MM.1S (cell line): ENCODE measurements around the gene RMND5A.

Source experiments
- DNase-seq: peaks from one replicate; pipeline ENCODE4 v3.0.0-alpha.2; 2015
- H2AFZ ChIP-seq: fragments of 300-600 bp; sonication (generic); 2 replicates; pipeline ENCODE4 v1.6.0; 2016; ENCODE audit warnings: antibody characterized with exemption, low read length
- H3F3A ChIP-seq: fragments of 300-600 bp; sonication (generic); 2 replicates; pipeline ENCODE4 v1.6.1; 2016; ENCODE audit warnings: mild to moderate bottlenecking, antibody characterized with exemption, low read length, moderate library complexity, mixed read lengths; ENCODE audit not compliant: insufficient read depth
- H3K27ac ChIP-seq: fragments of 300-600 bp; sonication (generic); 2 replicates; pipeline ENCODE4 v1.5.1; 2016; ENCODE audit warnings: mild to moderate bottlenecking, low read length
- H3K27me3 ChIP-seq: fragments of 300-600 bp; sonication (generic); replicated peaks from 2 replicates; pipeline ENCODE4 v1.6.0; 2016; ENCODE audit warnings: low read length; ENCODE audit not compliant: insufficient read depth
- H3K36me3 ChIP-seq: fragments of 300-600 bp; sonication (generic); replicated peaks from 2 replicates; pipeline ENCODE4 v1.6.1; 2016; ENCODE audit warnings: mild to moderate bottlenecking, low read length, mixed read lengths; ENCODE audit not compliant: insufficient read depth
- H3K4me1 ChIP-seq: fragments of 300-600 bp; sonication (generic); 2 replicates; pipeline ENCODE4 v1.6.1; 2016; ENCODE audit warnings: low read length, mixed read lengths
- H3K4me2 ChIP-seq: fragments of 300-600 bp; sonication (generic); 2 replicates; pipeline ENCODE4 v1.6.0; 2016; ENCODE audit warnings: low read depth, low read length
- H3K4me3 ChIP-seq: fragments of 300-600 bp; sonication (generic); 2 replicates; pipeline ENCODE4 v1.5.1; 2016; ENCODE audit warnings: low read length, mixed read lengths
- H3K79me2 ChIP-seq: fragments of 300-600 bp; sonication (generic); 2 replicates; pipeline ENCODE4 v1.6.1; 2016; ENCODE audit warnings: mixed run types, low read length, mixed read lengths
- H3K9ac ChIP-seq: fragments of 300-600 bp; sonication (generic); 2 replicates; pipeline ENCODE4 v1.6.1; 2016; ENCODE audit warnings: low read length, mixed read lengths
- H3K9me2 ChIP-seq: fragments of 300-600 bp; sonication (generic); replicated peaks from 2 replicates; pipeline ENCODE4 v1.6.1; 2016; ENCODE audit warnings: mild to moderate bottlenecking, low read length, mixed read lengths; ENCODE audit not compliant: insufficient read depth
- H3K9me3 ChIP-seq: fragments of 300-600 bp; sonication (generic); replicated peaks from 2 replicates; pipeline ENCODE4 v1.6.1; 2016; ENCODE audit warnings: mild to moderate bottlenecking, low read length, mixed read lengths; ENCODE audit not compliant: insufficient read depth
- H4K20me1 ChIP-seq: fragments of 300-600 bp; sonication (generic); 2 replicates; pipeline ENCODE4 v1.6.1; 2016; ENCODE audit warnings: mild to moderate bottlenecking, low read length, moderate library complexity, mixed read lengths; ENCODE audit not compliant: insufficient read depth
- EZH2 ChIP-seq: fragments of 300-600 bp; sonication (generic); optimal IDR thresholded peaks from 2 replicates; pipeline ENCODE3; 2017; ENCODE audit warnings: low read depth, mild to moderate bottlenecking, antibody characterized with exemption, low read length, mixed read lengths
- EZH2phosphoT487 ChIP-seq: fragments of 300-600 bp; sonication (generic); IDR thresholded peaks from 2 replicates; pipeline ENCODE4 v1.6.1; 2018; ENCODE audit warnings: antibody characterized with exemption, low read length
- TF ChIP-seq, protein P1 (sequence below): fragments of 300-600 bp; sonication (generic); IDR thresholded peaks from 2 replicates; pipeline ENCODE4 v1.5.1; 2016; ENCODE audit warnings: antibody characterized with exemption, low read length, mixed read lengths

The RMND5A gene

DNA sequence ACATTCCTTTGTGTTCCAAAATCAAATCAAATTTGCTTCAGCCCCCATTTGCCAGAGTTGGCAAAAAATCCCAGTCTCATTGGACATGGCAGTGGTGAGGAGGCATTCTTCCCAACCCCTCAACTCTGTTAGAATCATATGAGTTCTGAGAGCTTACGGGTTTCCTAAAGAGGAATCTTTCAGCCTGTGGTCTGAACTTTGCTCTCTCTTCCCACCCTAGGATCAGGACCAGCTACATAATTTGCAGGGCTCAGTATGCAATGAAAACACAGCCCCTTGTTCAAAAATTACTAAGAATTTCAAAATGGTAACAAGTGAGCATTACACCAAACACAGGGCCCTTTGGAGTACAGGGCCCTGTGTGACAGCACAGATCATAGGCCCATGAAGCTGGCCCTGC, 47.1 kb upstream of the RMND5A start:
- DNase-seq = no peak
- Histone ChIP-seq H3K36me3 (no peaks in the 10 kb centered on the region), H3K9ac (no peak overlapping the region), H3K9me3 (no peaks in the 10 kb centered on the region), H3K9me2 (no peaks in the 10 kb centered on the region), H3K4me1 (no peaks in the 10 kb centered on the region), H3K27me3 (no peaks in the 10 kb centered on the region), H3K27ac (no peak overlapping the region), H4K20me1 (no peaks in the 10 kb centered on the region), H3K4me3 (no peak overlapping the region), H3K4me2 (no peak overlapping the region), H2AFZ (no peak overlapping the region), H3K79me2 (no peaks in the 10 kb centered on the region), H3F3A (no peaks in the 10 kb centered on the region)
- TF ChIP-seq, protein P1, sequence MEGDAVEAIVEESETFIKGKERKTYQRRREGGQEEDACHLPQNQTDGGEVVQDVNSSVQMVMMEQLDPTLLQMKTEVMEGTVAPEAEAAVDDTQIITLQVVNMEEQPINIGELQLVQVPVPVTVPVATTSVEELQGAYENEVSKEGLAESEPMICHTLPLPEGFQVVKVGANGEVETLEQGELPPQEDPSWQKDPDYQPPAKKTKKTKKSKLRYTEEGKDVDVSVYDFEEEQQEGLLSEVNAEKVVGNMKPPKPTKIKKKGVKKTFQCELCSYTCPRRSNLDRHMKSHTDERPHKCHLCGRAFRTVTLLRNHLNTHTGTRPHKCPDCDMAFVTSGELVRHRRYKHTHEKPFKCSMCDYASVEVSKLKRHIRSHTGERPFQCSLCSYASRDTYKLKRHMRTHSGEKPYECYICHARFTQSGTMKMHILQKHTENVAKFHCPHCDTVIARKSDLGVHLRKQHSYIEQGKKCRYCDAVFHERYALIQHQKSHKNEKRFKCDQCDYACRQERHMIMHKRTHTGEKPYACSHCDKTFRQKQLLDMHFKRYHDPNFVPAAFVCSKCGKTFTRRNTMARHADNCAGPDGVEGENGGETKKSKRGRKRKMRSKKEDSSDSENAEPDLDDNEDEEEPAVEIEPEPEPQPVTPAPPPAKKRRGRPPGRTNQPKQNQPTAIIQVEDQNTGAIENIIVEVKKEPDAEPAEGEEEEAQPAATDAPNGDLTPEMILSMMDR = no peak
- TF ChIP-seq EZH2 (no peak), EZH2phosphoT487 (no peak)

DNA sequence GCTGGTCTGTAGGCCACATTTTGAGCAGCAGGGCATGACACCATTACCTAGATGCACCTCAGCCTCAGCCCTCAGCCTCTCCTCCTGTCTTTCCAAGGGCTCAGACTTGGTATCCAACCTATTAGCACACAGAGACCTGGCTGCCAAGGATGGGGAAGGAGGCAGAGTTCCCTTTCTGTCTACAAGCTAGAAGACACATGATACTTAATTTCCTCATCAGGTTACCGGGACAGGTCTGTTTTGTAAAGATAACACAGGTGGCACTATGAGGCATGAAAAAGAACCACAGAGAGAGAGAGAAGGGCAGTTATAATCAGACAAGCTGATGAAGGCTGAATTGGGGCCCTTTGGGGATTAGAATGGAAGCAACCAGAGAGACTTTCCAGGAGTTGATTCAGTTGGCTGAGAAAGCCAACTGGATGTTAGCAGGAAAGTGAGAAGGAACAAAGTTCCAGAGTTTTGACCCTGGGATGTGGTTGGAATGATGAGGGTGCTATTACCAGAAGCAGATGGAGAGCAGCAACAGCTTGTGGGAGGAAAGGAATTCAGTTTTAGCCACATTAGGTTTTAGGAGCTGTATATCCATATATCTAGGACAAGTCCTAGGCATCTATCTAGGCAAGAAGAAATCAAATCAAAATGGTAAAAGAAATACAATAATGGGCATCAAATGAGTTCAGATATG, 46.0 kb upstream of the RMND5A start:
- Histone ChIP-seq H3F3A (no peaks in the 10 kb centered on the region), H3K9ac (no peak overlapping the region)

GRCh38 chr2:86675104-86675503, 45.0 kb upstream of the RMND5A start:
- Histone ChIP-seq H3K4me3 (no peak overlapping the region), H3K27me3 (no peaks in the 10 kb centered on the region), H3K4me2 (no peak overlapping the region), H2AFZ (no peak overlapping the region), H3K9me3 (no peaks in the 10 kb centered on the region), H3K36me3 (no peaks in the 10 kb centered on the region), H4K20me1 (no peaks in the 10 kb centered on the region), H3K9ac (no peak overlapping the region), H3F3A (no peaks in the 10 kb centered on the region), H3K4me1 (no peaks in the 10 kb centered on the region), H3K9me2 (no peaks in the 10 kb centered on the region), H3K79me2 (no peaks in the 10 kb centered on the region), H3K27ac (no peak overlapping the region)
- TF ChIP-seq EZH2phosphoT487 (no peak), EZH2 (no peak)
- TF ChIP-seq, protein P1 = no peak
- no peak for DNase-seq

More for the DNA sequence above, 46.0 kb upstream of the RMND5A start:
- TF ChIP-seq EZH2phosphoT487 = no peak
- TF ChIP-seq EZH2 = no peak
- TF ChIP-seq, protein P1 = no peak
- H3K9me2 ChIP-seq = no peaks in the 10 kb centered on the region
- H3K4me3 ChIP-seq = no peak overlapping the region
- no peaks in the 10 kb centered on the region for H3K4me1 ChIP-seq
- no peaks in the 10 kb centered on the region for H3K9me3 ChIP-seq
- H4K20me1 ChIP-seq = no peaks in the 10 kb centered on the region
- no peak overlapping the region for H2AFZ ChIP-seq
- no peaks in the 10 kb centered on the region for H3K79me2 ChIP-seq
- no peaks in the 10 kb centered on the region for H3K27me3 ChIP-seq
- H3K4me2 ChIP-seq = no peak overlapping the region
- no peaks in the 10 kb centered on the region for H3K36me3 ChIP-seq
- H3K27ac ChIP-seq = no peak overlapping the region
- DNase-seq = no peak
